ENCODE data around the gene COL23A1. TPM values are rescaled to one million over a fixed set of nuclear protein-coding genes. Genes with fewer than 3 reads are reported as not detected.

The COL23A1 gene
- total RNA-seq, 1 experiment from 2014 or later: 21.7 TPM

DNA sequence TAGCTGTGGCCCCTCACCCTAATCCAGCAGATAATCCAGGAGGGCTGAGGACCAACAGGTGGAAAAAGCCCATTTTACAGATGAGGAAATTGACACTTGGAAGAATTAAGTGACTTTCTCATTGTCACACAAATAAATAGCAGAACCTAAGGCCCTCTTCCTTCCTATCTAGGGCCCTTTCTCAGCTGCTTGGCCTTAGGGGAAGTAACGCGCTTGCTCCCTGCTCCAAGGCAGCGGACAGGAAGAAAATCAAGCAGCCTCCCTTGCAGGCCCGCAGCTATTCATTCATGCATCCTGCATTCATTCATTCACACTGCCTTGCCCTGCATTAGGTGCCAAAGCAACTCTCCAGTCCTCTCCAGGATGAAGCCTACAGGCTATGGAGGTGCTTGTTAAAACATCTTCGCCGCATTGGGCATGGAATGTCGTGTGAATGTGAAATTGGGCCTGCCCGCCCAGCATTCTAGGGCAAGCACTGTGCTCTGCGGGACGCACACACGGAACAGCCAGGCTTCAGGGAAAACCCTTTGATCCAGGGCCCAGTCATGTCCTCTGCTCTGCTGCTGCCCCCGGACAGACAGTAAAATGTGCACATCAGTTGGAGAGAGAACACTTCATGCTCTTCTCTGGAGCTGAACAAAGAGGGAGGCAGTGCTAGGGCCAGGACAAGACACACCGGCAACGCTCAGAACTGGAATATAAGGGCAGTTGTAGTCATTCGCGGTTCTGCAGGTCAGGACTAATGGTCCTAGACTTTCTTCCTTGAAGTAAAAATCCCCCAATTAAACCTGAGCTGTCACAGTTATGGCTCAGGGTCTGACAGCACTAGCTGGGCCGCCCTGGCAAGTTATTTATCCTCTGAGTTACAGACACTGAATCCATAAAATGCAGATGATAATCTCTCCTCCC, 166.0 kb downstream of the COL23A1 start:
- DNase-seq (ENCODE audit: low read depth): no peak

DNA sequence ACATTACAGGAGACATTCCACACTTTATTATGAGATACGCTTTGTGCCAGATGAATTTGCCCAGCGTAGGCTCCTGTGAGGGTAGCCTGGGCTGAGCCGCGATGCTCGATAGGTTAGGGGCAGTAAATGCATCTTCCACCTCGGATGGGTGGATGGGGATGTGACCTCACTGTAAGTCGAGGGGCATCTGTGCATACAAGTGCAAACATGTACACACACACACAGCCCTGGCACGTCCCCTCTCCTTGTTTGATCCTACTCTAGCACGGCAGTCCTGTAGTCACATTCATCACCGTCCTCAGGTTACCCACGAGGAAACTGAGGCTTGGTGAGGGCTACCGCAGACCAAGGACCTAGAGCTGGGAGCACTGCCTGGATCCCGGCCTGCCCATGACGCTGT, 166.8 kb downstream of the COL23A1 start:
- DNase-seq (ENCODE audit: low read depth): no peak

DNA sequence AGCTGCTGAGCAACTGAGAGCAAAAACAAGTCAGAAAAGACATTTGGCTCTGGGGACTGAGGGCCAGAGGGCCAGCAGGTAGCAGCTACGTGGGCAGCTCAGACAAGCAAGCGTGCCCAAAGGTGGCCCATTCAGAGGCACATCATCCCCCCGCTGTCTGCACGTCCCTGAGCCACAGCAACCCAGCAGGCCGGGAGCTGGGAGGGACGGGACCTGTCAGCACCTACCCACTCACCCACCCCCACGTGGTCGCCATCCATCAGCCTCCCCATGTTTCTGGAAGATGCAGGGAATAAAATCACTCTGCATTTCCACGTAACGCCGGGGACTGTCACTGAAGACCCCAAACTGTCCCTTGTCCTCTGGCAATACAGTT, 167.8 kb downstream of the COL23A1 start:
- no peak for DNase-seq (ENCODE audit: low read depth)

DNA sequence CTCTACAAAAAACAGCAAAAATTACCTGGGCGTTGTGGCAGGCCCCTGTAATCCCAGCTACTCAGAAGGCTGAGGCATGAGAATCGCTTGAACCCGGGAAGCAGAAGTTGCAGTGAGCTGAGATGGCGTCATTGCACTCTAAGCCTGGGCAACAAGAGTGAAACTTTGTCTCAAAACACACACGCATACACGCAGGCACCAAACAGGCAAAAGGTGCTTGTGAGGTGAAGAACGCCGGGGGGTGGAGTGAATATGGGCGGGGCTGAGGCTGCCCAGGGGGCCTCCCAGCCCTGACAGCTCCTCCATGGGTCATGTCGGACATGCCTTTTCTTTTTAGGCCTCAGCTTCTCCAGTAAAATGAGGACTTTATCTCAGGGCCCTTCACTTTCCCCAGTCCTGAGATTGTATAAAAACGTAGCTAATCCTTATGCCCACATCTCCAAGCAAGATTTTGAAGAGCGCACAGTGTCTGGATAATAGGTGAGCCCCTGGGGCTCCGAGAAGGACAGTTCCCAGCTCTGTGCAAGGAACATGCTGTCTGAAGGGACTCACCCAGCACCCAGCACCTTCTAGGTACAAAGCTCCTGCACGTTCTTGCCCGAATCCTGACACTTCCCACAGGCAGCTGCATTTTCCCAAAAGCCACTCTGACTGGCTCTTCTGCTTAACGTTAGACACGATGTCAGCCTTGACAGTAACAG, 168.3 kb downstream of the COL23A1 start:
- no peak for DNase-seq (ENCODE audit: low read depth)

DNA sequence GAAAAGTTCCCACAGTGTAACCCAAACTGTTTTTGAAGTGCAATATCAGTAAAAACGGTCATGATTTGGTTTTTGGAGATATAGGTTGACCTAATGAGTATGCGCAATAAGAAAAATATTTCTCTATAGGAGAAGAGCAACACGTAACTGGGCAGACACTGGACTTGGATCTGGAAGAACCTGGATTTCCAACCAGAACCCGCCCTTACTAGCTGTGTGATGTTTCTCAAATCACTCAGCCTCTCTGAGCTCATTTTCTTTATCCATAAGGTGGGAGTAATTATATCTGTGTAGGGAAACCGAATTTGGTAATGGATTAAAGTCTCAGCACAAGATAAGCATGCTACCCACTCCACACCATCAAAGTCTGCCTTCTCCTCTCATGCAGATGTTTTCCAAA, 169.1 kb downstream of the COL23A1 start:
- no peak for DNase-seq (ENCODE audit: low read depth)

DNA sequence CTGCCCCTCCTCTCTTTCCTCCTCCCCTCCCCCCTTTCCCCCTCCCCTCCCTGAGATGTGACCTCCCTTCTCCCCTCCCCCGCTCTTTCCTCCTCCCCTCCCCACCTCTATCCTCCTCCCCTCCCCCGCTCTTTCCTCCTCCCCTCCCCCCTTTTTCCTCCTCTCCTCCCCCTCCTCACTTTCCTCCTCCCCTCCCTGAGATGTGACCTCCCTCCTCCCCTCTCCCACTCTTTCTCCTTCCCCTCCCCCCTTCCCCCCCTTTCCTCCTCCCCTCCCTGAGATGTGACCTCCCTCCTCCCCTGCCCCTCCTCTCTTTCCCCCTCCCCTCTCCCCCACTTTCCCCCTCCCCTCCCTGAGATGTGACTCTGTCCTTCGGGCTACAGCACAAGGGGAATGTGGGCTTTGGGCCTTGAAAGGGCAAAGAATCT, 169.8 kb downstream of the COL23A1 start:
- DNase-seq (ENCODE audit: low read depth): no peak

DNA sequence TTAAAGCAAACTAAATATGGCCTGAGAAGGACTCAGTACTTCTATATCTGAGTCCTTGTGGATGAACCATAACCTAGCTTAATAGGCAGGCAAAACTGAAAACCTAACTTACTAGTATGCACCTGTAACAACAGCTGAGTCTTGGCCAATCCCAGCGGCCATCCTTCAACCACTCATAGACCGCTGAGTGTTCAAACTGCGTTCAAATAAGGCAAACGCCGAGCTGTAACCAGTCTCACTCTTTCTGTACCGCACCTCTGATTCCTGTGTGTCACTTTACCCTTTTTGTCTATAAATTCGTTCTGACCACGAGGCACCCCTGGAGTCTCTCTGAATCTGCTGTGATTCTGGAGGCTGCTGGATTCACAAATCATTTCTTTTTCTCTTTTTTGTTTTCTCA, 170.5 kb downstream of the COL23A1 start:
- DNase-seq (ENCODE audit: low read depth): no peak

DNA sequence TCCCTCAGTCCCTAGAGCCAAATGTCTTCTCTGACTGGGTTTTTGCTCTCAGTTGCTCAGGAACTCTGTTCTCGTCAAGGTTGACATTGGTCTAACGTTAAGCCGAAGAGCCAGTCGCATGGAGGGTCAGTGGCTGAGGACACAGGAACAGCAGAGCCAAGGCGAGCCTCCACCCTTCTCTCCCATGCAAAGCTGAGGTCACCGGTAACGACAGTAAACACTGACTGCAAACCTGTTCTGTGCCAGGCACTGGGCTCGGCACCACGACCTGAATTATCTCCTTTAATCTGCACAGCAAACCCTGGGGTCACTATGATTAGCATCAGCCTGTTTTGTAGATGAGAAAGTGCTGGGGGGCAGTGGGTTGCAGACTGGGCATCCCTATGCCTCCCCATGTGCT, 171.0 kb downstream of the COL23A1 start:
- no peak for DNase-seq (ENCODE audit: low read depth)

DNA sequence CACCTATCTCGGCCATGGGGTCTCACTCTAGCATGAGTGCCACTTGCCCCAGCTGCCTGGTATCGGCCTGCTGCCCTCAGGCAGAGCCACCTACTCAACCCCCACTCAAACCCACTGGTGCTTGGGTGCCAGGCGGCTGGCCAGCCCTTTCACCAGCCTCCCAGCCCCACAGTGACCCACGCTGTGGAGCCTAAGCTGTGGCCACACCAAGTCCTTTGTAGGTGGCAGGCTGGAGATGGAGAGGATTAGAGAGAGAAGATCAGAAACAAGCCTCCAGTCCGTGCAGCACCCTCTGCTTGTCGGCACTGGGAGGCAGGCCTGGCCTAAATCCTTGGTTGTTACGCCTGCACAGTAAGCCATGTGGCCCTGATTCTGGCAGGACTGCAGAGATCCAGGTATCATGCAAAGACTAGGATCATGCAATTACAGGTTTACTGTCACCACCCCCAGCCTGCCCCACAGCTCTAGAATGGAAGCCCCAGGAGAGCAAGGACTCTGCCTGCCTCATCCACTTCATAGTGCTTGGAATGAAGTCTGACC, 171.7 kb downstream of the COL23A1 start:
- DNase-seq (ENCODE audit: low read depth): no peak

DNA sequence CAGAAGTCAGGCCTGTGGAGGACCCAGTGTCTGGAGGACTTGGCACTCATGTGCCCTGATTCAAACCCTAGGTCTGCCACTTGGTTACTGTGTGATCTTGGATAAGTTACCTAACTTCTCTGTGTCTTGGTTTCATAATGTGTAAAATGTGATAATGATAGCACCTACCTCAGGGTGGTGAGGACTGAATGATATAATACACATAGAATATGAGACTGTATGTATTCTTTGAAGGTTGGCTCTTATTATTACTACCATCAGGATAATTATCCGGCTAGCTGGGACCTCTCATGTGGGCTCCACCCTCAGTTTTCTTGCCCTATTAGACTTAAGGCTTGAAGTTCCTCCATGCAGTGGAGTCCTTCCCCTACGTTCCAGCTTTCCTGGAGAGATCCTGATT, 172.2 kb downstream of the COL23A1 start:
- DNase-seq (ENCODE audit: low read depth): no peak

DNA sequence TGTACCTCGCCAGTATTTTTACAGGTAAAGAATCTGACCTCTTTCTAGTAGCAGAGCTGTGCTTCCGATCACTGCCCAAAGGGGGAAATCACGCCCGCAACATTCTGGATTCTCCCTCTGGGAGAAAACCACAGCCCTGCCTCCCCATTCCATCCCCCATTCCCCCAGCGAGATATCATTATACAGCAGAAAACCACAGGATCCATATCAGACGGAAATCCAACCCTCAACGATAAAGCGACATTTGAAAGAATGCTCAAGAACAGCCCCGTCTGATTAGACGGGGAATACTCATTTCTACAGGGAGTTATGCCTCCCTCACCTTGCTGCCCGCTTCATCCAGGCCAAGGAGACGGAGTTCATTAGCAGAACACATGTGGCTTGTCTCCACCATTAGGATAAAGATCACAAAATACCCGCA, 172.8 kb downstream of the COL23A1 start:
- DNase-seq (ENCODE audit: low read depth): peak; percentile 78

DNA sequence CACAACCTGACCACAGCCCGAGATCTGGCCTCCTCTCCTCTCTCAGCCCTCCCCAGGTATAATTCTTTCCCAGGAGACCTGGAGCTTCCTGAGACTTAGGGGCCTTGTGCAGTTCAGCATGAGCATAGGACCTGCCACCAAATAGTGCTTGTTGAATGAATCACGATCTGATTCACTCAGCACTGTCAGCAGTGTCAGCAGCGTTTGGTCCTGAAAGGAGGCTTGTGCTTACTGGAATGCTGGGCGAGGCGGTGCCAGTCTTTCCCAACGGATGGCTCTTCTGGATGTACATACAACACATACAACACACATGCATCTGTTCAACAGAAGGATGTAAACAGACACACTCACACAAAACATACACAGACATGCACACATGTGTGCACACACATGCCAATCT, 173.3 kb downstream of the COL23A1 start:
- DNase-seq (ENCODE audit: low read depth): peak; percentile 91

DNA sequence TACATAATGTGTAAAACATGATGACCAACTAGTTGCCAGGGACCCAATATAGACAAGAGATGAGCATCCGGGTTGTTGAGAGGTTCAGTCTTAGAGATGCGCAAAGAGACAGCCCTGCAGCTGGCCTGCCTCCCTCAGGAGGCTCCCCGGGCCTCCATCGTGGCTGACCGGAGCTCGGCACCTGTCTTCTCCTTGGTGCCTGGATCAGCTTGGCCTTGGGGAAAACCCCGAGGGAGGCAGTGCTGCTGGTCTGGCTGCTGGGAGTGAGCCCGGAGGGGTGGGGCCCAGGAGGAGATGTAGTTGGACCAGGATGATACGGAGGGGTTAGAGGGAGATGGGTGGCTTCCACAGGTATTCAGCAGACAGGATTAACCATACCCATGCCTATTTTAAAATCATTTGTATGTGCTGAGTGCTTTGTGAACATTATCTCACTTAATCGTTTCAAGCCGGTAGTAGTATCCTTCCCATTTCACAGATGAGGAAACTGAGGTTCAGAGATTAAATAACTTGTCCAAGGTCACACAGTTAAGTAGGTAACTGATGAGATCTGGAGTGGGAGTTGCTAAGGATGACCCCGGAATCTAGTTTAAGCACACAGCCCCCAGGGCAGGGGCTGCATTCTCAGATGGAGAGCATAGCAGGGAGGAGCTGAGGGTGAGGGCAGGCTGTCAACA, 173.8 kb downstream of the COL23A1 start:
- no peak for DNase-seq (ENCODE audit: low read depth)

DNA sequence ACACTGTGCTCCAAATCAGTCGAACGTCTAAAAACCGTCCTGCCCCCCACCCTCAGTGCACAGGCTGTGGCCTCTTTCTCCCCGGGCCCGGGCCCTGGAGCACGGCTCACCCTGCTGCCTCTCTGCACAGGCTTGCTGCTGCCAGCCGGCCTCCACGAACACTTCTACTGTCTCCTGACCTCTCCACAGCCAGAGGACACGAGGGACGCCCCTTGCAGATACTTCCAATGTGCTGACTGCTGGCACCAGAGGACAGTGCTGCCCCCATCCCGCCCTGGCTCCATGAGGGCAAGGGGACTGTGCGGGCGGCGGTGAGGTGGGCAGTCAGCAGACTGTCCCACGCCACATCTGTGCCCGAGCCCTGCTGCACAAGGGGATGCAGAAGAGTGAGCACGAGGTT, 174.8 kb downstream of the COL23A1 start:
- DNase-seq (ENCODE audit: low read depth): no peak

DNA sequence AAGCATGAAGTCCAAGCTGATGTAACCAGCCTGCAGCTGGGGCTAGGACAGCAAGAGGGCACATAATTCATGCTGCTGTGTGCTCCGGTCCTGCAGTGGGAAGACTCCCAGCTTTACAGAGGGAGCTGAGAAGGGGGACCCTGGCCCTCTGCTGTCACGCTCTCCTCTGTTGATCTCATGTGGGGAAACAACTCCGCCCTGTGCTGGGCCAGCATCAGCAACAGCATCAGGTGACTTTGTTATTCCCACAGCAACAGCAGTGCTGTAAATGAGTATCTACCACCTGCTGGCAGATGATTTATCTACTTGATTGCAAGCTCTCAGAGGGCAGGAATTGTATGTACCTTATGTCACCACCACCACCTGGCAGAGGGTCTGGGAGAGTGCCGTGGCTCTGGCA, 176.2 kb downstream of the COL23A1 start:
- DNase-seq (ENCODE audit: low read depth): no peak

DNA sequence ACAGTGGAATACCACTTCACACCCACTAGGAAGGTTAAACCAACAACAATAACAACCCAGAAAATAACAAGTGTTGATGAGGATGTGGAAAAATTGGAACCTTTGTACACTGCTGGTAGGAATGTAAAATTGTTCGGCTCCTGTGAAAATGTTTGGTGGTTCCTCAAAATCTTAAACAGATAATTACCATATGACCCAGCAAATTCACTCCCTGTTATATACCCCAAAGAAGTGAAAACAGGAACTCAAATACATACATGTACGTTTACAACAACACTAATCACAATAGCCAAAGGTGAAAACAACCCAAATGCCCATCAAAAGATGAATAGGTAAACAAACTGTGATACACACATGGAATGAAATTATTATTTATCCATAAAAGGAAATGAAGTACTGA, 179.1 kb downstream of the COL23A1 start:
- no peak for DNase-seq (ENCODE audit: low read depth)

DNA sequence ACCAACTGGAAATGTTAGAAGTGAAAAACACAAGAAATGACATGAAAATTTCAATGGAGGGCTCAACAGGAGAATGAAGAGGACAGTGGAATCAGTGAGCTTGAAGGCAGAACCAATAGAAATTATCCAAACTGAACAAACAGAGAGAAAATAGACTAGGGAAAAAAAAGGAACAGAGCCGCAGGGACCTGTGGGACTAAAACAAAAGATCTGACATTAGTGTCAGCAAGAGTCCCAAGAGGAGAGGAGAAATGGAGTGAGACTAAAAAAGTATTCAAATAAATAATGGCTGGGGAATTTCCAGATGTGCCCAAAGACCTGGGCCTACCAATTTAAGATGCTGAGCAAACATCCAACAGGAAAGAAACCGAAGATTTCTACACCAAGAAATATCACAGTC, 182.5 kb downstream of the COL23A1 start:
- DNase-seq (ENCODE audit: low read depth): no peak

DNA sequence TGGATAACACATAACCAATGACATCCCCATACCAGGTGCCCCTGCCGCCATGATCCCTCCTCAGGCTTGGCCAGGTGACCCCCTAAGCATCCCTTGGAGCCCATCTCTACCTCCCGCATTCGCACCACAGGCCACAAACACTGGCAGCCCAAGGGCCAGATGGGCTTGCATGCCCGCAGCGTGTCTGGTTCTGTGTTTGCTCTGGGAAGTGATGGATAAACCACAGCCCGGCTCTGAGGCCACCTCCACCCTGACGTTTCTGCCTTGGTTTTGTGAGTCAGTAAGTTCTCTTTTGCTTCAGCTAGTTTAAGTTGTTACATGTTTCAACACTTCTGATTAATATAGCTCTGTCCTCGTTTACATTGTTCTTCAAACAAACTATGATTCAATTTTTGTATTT, 185.2 kb downstream of the COL23A1 start:
- peak; percentile 96 for DNase-seq (ENCODE audit: low read depth)

DNA sequence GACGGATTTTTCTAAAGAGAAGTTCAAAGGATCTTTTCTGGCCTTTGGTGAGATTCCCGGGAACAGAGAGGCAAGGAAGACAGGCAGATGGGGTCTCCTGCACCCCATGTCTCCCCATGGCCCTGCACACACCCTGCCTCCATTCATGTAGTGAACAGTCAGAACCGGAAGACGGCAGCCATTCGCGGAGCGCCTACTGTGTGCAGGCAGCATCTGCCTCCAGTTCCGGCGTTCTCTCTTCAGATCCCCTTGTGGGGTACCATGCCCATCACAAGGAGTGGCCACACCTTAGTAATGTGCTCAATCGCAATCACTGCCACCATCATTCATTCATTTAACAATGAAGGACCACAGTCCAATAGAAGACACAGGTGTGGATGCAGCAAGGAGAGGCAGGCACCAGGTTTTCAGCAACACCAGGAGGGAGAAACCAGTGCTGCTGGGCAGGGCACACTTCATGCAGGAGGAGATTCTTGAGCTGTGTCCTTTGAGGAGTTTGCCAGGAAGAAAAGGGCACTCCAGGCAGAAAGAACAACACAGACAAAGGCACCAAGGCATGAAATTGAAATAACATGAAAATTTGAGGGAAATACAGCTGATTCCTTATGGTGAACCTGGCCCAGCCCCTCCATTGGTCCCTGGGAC, 186.1 kb downstream of the COL23A1 start:
- DNase-seq (ENCODE audit: low read depth): peak; percentile 3

DNA sequence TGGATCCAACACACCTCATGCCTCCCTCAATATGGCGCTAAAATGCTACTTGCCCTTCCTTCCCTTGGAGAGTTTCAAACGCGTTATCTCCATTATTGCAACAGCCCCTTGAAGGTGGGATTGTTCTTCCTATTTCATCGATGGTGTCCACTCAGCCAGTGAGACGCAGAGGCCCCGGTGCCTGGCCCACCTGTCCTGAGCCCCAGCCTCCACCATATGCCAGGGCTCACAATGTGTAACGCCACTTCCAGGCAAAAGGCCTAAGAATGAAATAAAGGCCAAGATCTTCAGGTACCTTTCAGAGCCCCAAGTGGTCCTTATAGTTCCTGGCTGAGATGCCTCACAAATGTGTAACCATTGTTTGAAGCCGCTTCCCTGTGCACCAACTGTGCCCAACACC, 186.8 kb downstream of the COL23A1 start:
- DNase-seq (ENCODE audit: low read depth): no peak

DNA sequence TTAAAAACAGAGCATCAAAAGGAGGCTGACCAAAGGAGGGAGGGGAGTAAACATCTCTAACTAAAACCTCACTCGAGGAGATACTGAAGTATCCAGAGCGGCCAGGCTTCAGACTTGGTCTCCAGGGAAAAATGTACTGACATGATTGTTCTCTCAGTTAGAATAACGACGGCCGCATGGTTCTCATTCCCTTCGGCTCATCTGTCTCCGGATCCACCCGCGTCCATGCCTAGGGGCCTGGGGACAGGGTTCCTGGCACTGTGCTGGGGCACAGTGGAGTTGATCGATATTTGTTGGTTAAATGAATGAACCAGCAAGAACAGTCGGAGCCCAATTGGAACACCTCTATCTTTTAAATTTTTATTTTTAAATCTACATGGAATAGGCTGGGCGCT, 190.5 kb downstream of the COL23A1 start:
- no peak for DNase-seq (ENCODE audit: low read depth)

All from Daoy (cell line).